ENCODE data around the gene MTRF1L.

- TF ChIP-seq CTCF (IDR thresholded peaks at IDR 0.05 in 4 of 5, conservative IDR thresholded peaks at IDR 0.05 in 1 of 5) (no peak), POLR2A (IDR thresholded peaks at IDR 0.05) (no peak)
These were observed 2.3 kb downstream of the MTRF1L start for GRCh38 chr6:153000243-153000642.
